Gastrocnemius medialis (tissue), 4 donors: ENCODE results near the gene SDHC.

Experiments
- POLR2A ChIP-seq, 2 donors: fragments of 450-650 bp; IDR thresholded peaks; one replicate each; pipeline ENCODE4 v1.6.1; 2017; ENCODE audit warnings: antibody characterized with exemption in 2 of 2, mild to moderate bottlenecking in 2 of 2, moderate library complexity in 2 of 2
- TF ChIP-seq, protein P1 (sequence below), 5 experiments: fragments of 450-650 bp in 3 of 5; fragments of 200-600 bp in 2 of 5; sonication (generic) in 2 of 5; IDR thresholded peaks in 4 of 5; conservative IDR thresholded peaks in 1 of 5; 1 replicate in 4 of 5; 2 replicates in 1 of 5; pipeline ENCODE4 v1.5.1; 2016 to 2019; ENCODE audit warnings: antibody characterized with exemption in 5 of 5, mild to moderate bottlenecking in 3 of 5, moderate library complexity in 3 of 5

DNA sequence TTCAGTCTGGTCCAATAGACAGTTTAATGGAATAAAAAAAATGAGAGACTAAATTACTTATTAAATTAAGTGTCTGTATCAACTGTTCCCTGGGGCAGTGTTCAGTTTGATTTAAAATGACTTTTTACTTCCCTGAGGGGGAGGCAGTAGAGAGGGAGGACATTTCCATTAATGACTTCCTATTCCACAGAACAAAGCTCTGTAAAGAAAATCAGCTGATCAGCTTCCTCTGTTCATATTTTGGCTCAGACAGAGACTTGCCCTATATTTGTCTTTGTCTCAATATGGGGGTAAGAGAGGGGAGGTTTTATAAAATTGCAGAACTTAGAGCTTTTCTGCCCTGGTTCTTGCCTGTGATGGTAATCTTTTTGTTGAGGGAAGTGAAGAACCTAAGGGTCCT lies 45.1 kb downstream of the SDHC start:
- TF ChIP-seq, protein P1, sequence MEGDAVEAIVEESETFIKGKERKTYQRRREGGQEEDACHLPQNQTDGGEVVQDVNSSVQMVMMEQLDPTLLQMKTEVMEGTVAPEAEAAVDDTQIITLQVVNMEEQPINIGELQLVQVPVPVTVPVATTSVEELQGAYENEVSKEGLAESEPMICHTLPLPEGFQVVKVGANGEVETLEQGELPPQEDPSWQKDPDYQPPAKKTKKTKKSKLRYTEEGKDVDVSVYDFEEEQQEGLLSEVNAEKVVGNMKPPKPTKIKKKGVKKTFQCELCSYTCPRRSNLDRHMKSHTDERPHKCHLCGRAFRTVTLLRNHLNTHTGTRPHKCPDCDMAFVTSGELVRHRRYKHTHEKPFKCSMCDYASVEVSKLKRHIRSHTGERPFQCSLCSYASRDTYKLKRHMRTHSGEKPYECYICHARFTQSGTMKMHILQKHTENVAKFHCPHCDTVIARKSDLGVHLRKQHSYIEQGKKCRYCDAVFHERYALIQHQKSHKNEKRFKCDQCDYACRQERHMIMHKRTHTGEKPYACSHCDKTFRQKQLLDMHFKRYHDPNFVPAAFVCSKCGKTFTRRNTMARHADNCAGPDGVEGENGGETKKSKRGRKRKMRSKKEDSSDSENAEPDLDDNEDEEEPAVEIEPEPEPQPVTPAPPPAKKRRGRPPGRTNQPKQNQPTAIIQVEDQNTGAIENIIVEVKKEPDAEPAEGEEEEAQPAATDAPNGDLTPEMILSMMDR (IDR thresholded peaks at IDR 0.05 in 4 of 5, conservative IDR thresholded peaks at IDR 0.05 in 1 of 5): no peak
- no peak for TF ChIP-seq POLR2A (IDR thresholded peaks at IDR 0.05)
